Esophagus squamous epithelium (tissue), 5 donors: ENCODE data around the gene ZNF592. TPM values are rescaled to one million over a fixed set of nuclear protein-coding genes. Genes with fewer than 3 reads are reported as not detected.

Source experiments
- DNase-seq: peaks from one replicate; lab custom pipeline; 2025; lab: John Stamatoyannopoulos, UW
- H3K27ac ChIP-seq, 4 donors: fragments of 200-600 bp; sonication (generic); one replicate each; pipeline ENCODE4 v1.5.1; 2016 to 2019; ENCODE audit warnings: mild to moderate bottlenecking in 1 of 4
- H3K27me3 ChIP-seq, 4 donors: fragments of 200-600 bp; sonication (generic); 1 replicate in 3 of 4; 2 replicates in 1 of 4; pipeline versions ENCODE4 v1.5.1 to v1.6.0; 2017 to 2021; ENCODE audit warnings: antibody characterized with exemption in 1 of 4
- H3K36me3 ChIP-seq, 3 donors: fragments of 200-600 bp; sonication (generic); one replicate each; pipeline ENCODE4 v1.5.1; 2016 to 2019
- H3K4me1 ChIP-seq, 3 donors: fragments of 200-600 bp; sonication (generic); one replicate each; pipeline ENCODE4 v1.5.1; 2017 to 2019
- H3K4me3 ChIP-seq, 4 donors: fragments of 200-600 bp; sonication (generic); 1 replicate in 3 of 4; 2 replicates in 1 of 4; pipeline ENCODE4 v1.5.1; 2016 to 2019; ENCODE audit warnings: mild to moderate bottlenecking in 2 of 4, moderate library complexity in 1 of 4
- H3K9me3 ChIP-seq, 3 donors: fragments of 200-600 bp; sonication (generic); one replicate each; pipeline ENCODE4 v1.5.1; 2016 to 2019
- CTCF ChIP-seq, 6 experiments: fragments of 450-650 bp in 4 of 6; fragments of 200-600 bp in 2 of 6; sonication (generic) in 2 of 6; IDR thresholded peaks; one replicate each; pipeline ENCODE4 v1.5.1; 2016 to 2019; ENCODE audit warnings: antibody characterized with exemption in 6 of 6, mild to moderate bottlenecking in 4 of 6, moderate library complexity in 4 of 6
- POLR2A ChIP-seq, 4 donors: fragments of 450-650 bp; IDR thresholded peaks; one replicate each; pipeline ENCODE4 v1.6.1; 2017; ENCODE audit warnings: antibody characterized with exemption in 4 of 4, mild to moderate bottlenecking in 4 of 4, moderate library complexity in 3 of 4
- WGBS, 2 donors: methylation state at CpG; one replicate each; pipeline ENCODE4 v1.1.5; 2018; 5-methylcytosine and 5-hydroxymethylcytosine counted together
- intact Hi-C: fragments of 100-400 bp; cut with DNase I; formaldehyde crosslinking; loops from one replicate; pipeline ENCODE4 v1.15.0; 2022
- total RNA-seq, 4 donors: library from RNA; depleted of rRNA; stranded (reverse); fragments of >200 nt; gene quantifications; one replicate each; pipeline ENCODE4 v1.1.0, GENCODE V29; 2016
- donor health status: DM: yes; HTN: yes; CAD: no.

ZNF592 gene
- total RNA-seq, 4 donors from 2014 or later = 8.0 to 12.2 (median 10.3) TPM

GRCh38 chr15:84762840-84763572 is 14.6 kb downstream of the ZNF592 start:
- H3K27ac ChIP-seq = no peak overlapping the region
- no peak overlapping the region for H3K4me3 ChIP-seq
- intact Hi-C loops = no loop called here
- H3K36me3 ChIP-seq = peaks cover 0 to 38% (median 0%) of the 10 kb centered on the region in 3 donors
- TF ChIP-seq POLR2A (IDR thresholded peaks at IDR 0.05) (no peak), CTCF (IDR thresholded peaks at IDR 0.05) (no peak)
- 76 to 93% methylated on average over 3 of the region's 3 CpGs for WGBS, 2 donors
- peaks cover 0 to 61% (median 8%) of the 10 kb centered on the region in 3 donors for H3K4me1 ChIP-seq
- no peak for DNase-seq
- H3K9me3 ChIP-seq = no peaks in the 10 kb centered on the region
- no peaks in the 10 kb centered on the region for H3K27me3 ChIP-seq

- peaks cover 0 to 49% (median 8%) of the 10 kb centered on the region in 3 donors for H3K4me1 ChIP-seq
These were observed 16.2 kb downstream of the ZNF592 start for GRCh38 chr15:84764585-84764984.

GRCh38 chr15:84764989-84765388 is 16.6 kb downstream of the ZNF592 start:
- no peak overlapping the region for H3K27ac ChIP-seq
- intact Hi-C loops = no loop called here
- H3K4me3 ChIP-seq = no peak overlapping the region
- no peak for DNase-seq
- H3K27me3 ChIP-seq = no peaks in the 10 kb centered on the region
- H3K36me3 ChIP-seq = peaks cover 0 to 58% (median 0%) of the 10 kb centered on the region in 3 donors
- TF ChIP-seq POLR2A (IDR thresholded peaks at IDR 0.05) (no peak), CTCF (IDR thresholded peaks at IDR 0.05) (no peak)
- H3K4me1 ChIP-seq = peaks cover 0 to 45% (median 8%) of the 10 kb centered on the region in 3 donors
- WGBS, 2 donors = 94 to 95% methylated on average over 1 of the region's 1 CpG
- H3K9me3 ChIP-seq = no peaks in the 10 kb centered on the region

More at GRCh38 chr15:84764585-84764984, 16.2 kb downstream of the ZNF592 start:
- no peak overlapping the region for H3K27ac ChIP-seq
- WGBS, 2 donors = 86 to 90% methylated on average over 3 of the region's 3 CpGs
- TF ChIP-seq CTCF (IDR thresholded peaks at IDR 0.05) = no peak
- TF ChIP-seq POLR2A (IDR thresholded peaks at IDR 0.05) = no peak
- intact Hi-C loops = no loop called here
- H3K27me3 ChIP-seq = no peaks in the 10 kb centered on the region
- no peak overlapping the region for H3K4me3 ChIP-seq
- H3K36me3 ChIP-seq = peaks cover 0 to 54% (median 0%) of the 10 kb centered on the region in 3 donors
- DNase-seq = no peak
- H3K9me3 ChIP-seq = no peaks in the 10 kb centered on the region

GRCh38 chr15:84765675-84766074 is 17.3 kb downstream of the ZNF592 start:
- no peak overlapping the region for H3K27ac ChIP-seq
- no peak for DNase-seq
- no peak overlapping the region for H3K4me3 ChIP-seq
- intact Hi-C loops = no loop called here
- no peaks in the 10 kb centered on the region for H3K27me3 ChIP-seq
- TF ChIP-seq CTCF (IDR thresholded peaks at IDR 0.05) (no peak), POLR2A (IDR thresholded peaks at IDR 0.05) (no peak)
- WGBS, 2 donors = 88 to 92% methylated on average over 4 of the region's 4 CpGs
- H3K9me3 ChIP-seq = no peaks in the 10 kb centered on the region
- H3K4me1 ChIP-seq = peaks cover 0 to 38% (median 5%) of the 10 kb centered on the region in 3 donors
- H3K36me3 ChIP-seq = peaks cover 0 to 58% (median 0%) of the 10 kb centered on the region in 3 donors

- H3K4me1 ChIP-seq = peaks cover 0 to 30% (median 4%) of the 10 kb centered on the region in 3 donors
- no peaks in the 10 kb centered on the region for H3K9me3 ChIP-seq
- no peak overlapping the region for H3K27ac ChIP-seq
- intact Hi-C loops = no loop called here
- no peak overlapping the region for H3K4me3 ChIP-seq
- peaks cover 0 to 65% (median 0%) of the 10 kb centered on the region in 3 donors for H3K36me3 ChIP-seq
- TF ChIP-seq POLR2A (IDR thresholded peaks at IDR 0.05) (no peak), CTCF (IDR thresholded peaks at IDR 0.05) (no peak)
- 92% methylated on average over 6 of the region's 6 CpGs for WGBS, 2 donors
- H3K27me3 ChIP-seq = no peaks in the 10 kb centered on the region
- DNase-seq = no peak
These were observed 18.2 kb downstream of the ZNF592 start for GRCh38 chr15:84766461-84767035.
